ENCODE measurements around the gene SDCCAG8.

Gene SDCCAG8

DNA sequence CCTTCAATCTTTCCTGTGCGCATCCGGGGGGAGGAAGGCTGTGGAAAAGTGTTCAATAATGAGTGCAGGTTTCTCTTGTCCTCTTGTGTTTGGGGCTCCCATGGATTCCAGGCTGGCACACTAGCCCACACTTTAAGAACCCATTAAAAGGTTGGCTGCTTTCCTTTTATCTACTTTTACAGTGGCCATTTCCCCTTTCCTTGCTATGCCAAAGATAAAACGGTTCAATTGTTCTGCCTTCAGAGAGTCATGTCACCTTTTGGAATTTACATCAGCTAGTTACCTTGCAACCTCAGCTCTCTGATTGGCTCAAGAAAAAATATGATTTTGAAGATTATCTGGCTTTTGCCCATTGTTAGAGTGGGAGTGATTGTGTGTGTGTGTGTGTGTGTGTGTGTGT is 182.3 kb downstream of the SDCCAG8 start:
- Mint-ChIP-seq H3K36me3 (peaks cover 11% of the 10 kb centered on the region), H3K27me3 (no peaks in the 10 kb centered on the region), H3K27ac (no peak overlapping the region), H3K4me3 (no peak overlapping the region), H3K4me1 (ENCODE audit: low read depth) (peaks cover 1% of the 10 kb centered on the region), H3K9me3 (ENCODE audit: low read depth) (no peaks in the 10 kb centered on the region)

DNA sequence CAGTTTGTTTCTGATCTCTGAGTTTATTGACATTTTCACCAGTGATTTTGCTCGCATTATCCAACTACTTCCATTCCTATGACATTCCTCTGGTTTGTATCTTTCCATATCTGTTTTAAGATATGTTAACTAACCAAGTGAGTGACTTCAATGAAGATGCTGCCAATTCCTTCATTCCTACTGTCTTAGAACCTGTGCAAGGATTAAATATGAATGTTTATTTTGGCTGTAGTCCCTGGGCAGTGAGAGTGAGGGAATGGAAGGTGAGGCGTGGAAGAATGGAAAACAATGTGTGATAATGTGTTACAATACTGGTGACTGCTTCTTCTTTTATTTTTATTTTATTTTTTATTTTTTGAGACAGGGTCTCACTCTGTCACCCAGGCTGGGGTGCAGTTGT is 183.0 kb downstream of the SDCCAG8 start:
- Mint-ChIP-seq H3K4me1 (ENCODE audit: low read depth) (peaks cover 1% of the 10 kb centered on the region), H3K27me3 (no peaks in the 10 kb centered on the region), H3K9me3 (ENCODE audit: low read depth) (no peaks in the 10 kb centered on the region), H3K4me3 (no peak overlapping the region), H3K36me3 (peaks cover 11% of the 10 kb centered on the region), H3K27ac (no peak overlapping the region)

DNA sequence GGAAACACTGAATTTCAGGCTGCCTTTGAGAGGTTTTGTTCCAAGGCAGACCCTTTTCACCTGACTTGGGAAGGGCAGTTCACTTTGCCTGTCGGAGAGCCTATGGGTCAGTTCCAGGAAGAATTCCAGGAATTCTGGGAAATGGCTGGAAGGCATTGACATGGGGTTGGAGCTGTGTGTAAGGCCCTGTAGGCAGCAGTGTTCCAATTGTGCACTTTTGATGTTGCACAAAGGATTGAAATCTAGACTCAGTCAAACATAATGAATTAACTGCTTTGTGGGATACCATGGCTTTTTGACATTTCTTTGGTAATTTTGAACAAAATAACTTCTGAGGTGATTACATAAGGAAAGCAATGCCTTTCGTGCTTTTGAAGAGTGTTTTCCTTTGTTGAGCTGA is 184.6 kb downstream of the SDCCAG8 start:
- peaks cover 1% of the 10 kb centered on the region for H3K4me1 Mint-ChIP-seq (ENCODE audit: low read depth)
- no peak overlapping the region for H3K4me3 Mint-ChIP-seq
- peaks cover 13% of the 10 kb centered on the region for H3K36me3 Mint-ChIP-seq
- no peak overlapping the region for H3K27ac Mint-ChIP-seq
- H3K9me3 Mint-ChIP-seq (ENCODE audit: low read depth) = no peaks in the 10 kb centered on the region
- H3K27me3 Mint-ChIP-seq = no peaks in the 10 kb centered on the region

DNA sequence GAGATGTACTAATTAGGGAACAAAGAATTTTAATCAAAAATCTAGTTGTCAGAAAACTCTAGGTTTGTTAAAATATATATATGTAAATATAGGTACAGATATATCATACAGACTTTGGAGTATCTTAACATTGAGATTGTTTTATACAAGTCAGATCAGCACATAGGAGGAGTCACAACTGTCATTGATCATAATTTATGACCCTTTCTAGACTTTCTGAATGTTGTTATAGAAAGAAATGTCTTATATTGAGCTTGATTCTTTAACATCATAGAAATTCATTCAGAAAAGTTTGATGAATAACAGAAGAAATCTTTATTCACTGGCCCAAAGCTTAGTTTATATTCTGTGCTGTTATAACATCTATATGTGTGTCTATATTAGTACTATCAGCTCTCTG is 185.8 kb downstream of the SDCCAG8 start:
- Mint-ChIP-seq H3K9me3 (ENCODE audit: low read depth) (no peaks in the 10 kb centered on the region), H3K27me3 (no peaks in the 10 kb centered on the region), H3K4me1 (ENCODE audit: low read depth) (peaks cover 1% of the 10 kb centered on the region), H3K27ac (no peak overlapping the region), H3K36me3 (peaks cover 15% of the 10 kb centered on the region), H3K4me3 (no peak overlapping the region)

DNA sequence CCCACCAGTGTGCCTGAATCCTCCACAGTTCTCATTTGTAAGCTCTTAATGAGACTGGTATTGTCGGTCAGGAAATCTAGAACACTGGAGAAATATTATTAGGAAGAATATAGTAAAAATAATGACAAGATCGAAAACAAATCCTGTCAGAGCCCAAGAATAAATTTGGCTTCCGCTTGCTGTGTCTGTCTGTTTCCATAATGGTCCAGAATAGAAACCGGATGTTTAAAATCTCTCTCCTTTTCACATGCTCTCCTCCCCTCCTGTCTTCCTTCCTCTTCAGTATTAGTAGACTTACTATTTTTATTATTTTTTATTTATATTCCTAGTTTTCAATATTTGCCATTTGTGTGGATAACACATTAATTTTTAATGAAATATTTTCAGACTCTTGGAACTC is 187.7 kb downstream of the SDCCAG8 start:
- Mint-ChIP-seq H3K36me3 (peaks cover 15% of the 10 kb centered on the region), H3K9me3 (ENCODE audit: low read depth) (no peaks in the 10 kb centered on the region), H3K27me3 (no peaks in the 10 kb centered on the region), H3K4me3 (no peak overlapping the region), H3K4me1 (ENCODE audit: low read depth) (peaks cover 3% of the 10 kb centered on the region), H3K27ac (no peak overlapping the region)

DNA sequence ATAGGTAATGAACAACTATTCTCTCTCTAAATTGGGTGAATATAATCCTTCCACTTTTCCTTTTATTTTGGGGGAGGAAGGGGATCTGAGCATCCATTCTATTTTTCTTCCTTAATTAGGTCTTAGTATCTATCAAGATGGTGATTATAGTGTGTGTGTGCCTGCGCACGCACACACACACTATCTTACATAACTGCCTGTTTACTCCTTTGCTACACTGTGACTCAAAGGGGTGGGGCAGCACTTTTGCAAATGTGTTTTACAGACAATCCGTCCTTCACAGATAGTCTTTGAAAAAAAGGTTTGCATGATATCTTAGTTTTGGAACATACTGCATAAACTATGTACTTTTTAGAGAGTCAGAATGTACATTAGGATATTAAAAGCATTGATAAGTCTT is 191.5 kb downstream of the SDCCAG8 start:
- Mint-ChIP-seq H3K36me3 (peaks cover 22% of the 10 kb centered on the region), H3K27ac (no peak overlapping the region), H3K9me3 (ENCODE audit: low read depth) (no peaks in the 10 kb centered on the region), H3K4me3 (no peak overlapping the region), H3K4me1 (ENCODE audit: low read depth) (peaks cover 2% of the 10 kb centered on the region), H3K27me3 (no peaks in the 10 kb centered on the region)

DNA sequence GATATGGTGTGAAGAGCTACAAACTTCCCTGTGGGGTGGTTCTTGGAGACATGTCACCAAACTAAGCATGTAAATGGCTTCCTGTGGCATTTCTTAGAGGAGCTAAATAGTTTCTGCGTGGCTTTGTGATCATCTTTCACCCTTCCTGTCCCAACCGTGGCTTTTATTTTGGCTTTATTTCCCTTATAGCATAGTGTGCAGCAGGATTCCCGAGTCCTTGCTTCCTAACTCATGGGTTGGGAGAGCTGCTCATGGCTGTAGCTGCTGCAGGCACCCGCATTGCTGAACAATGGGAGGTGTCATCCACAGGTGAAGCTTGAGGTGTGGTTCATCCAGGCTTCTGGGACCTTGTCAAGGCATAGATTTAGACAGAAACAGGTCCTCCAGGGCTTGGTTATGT is 192.0 kb downstream of the SDCCAG8 start:
- H3K27me3 Mint-ChIP-seq = no peaks in the 10 kb centered on the region

DNA sequence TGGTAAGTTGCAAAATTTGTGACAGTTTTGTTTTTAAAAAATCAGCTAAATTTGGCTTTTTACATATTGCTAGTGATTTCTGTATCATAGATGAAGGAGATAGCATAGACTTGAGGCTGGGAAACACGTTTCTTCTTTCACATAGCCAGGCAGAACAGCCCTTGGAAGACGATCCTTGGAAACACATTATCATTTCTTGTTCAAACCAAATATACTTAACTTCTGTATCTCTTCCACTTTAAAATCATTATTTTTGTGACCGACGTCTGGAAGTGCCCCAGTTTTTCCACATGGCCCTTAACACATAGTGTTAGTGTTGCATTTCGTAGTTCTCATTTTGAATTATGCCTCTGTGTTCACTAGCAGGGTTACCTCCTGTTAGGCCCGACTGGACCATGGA is 193.5 kb downstream of the SDCCAG8 start:
- Mint-ChIP-seq H3K36me3 (peaks cover 22% of the 10 kb centered on the region), H3K27me3 (no peaks in the 10 kb centered on the region), H3K4me3 (no peak overlapping the region), H3K27ac (no peak overlapping the region), H3K9me3 (ENCODE audit: low read depth) (no peaks in the 10 kb centered on the region), H3K4me1 (ENCODE audit: low read depth) (peaks cover 2% of the 10 kb centered on the region)

More for the DNA sequence above, 192.0 kb downstream of the SDCCAG8 start:
- Mint-ChIP-seq H3K9me3 (ENCODE audit: low read depth) (no peaks in the 10 kb centered on the region), H3K36me3 (peaks cover 22% of the 10 kb centered on the region), H3K4me1 (ENCODE audit: low read depth) (peaks cover 2% of the 10 kb centered on the region), H3K27ac (no peak overlapping the region), H3K4me3 (no peak overlapping the region)

DNA sequence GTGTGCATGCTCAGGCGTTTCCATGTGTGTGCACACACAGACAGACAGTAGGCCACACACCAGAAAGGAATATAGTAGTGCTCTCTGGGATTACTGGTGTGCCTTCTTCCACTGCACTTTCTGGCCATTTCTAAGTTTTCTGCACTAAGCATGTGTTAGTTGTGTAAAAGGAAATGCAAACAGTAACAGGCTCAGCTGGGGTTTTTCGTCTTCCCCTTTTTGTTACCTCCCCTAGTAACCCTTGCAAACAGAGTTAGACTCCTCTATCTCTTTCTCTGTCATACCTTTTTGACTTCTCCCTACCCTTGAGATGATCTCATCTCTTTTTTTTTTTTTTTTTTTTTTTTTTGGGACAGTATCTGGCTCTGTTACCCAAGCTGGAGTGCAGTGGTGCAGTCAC is 196.3 kb downstream of the SDCCAG8 start:
- H3K27me3 Mint-ChIP-seq = no peaks in the 10 kb centered on the region
- H3K4me1 Mint-ChIP-seq (ENCODE audit: low read depth) = peaks cover 2% of the 10 kb centered on the region
- H3K36me3 Mint-ChIP-seq = peaks cover 19% of the 10 kb centered on the region
- no peaks in the 10 kb centered on the region for H3K9me3 Mint-ChIP-seq (ENCODE audit: low read depth)
- no peak overlapping the region for H3K27ac Mint-ChIP-seq
- H3K4me3 Mint-ChIP-seq = no peak overlapping the region

DNA sequence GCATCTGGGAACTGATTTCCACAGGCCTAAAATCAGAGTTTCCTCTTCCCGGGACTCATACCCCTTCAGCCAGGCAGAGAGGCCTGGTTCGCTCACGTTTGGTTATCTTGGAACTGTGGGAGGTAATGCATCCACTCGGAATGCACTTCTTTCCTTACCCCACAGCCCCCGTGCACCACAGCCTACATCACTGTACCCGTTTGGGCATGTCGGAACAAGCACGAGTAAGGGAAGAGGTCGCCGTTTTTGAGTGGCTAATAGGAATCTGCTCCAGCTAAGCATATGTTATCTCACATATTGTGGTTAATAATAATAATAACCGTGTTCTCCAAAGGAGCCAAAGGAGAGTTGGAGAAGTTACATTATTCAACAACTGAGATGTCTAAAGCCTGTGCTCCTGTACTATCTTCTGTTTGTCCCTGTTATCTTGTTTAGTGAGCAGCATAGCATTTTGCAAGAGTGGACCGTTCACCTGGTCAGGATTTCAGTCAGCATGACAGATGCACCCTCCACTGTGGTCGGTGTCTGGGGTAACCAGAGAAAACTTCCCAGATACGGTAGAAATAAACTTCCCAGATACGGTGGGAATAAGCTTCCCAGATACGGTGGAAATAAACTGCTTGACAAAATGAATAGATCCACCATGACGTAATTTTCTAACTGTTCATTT is 198.6 kb downstream of the SDCCAG8 start:
- no peak overlapping the region for H3K4me3 Mint-ChIP-seq
- no peak overlapping the region for H3K27ac Mint-ChIP-seq
- H3K36me3 Mint-ChIP-seq = peaks cover 15% of the 10 kb centered on the region
- H3K4me1 Mint-ChIP-seq (ENCODE audit: low read depth) = no peaks in the 10 kb centered on the region
- H3K27me3 Mint-ChIP-seq = no peaks in the 10 kb centered on the region
- no peaks in the 10 kb centered on the region for H3K9me3 Mint-ChIP-seq (ENCODE audit: low read depth)

DNA sequence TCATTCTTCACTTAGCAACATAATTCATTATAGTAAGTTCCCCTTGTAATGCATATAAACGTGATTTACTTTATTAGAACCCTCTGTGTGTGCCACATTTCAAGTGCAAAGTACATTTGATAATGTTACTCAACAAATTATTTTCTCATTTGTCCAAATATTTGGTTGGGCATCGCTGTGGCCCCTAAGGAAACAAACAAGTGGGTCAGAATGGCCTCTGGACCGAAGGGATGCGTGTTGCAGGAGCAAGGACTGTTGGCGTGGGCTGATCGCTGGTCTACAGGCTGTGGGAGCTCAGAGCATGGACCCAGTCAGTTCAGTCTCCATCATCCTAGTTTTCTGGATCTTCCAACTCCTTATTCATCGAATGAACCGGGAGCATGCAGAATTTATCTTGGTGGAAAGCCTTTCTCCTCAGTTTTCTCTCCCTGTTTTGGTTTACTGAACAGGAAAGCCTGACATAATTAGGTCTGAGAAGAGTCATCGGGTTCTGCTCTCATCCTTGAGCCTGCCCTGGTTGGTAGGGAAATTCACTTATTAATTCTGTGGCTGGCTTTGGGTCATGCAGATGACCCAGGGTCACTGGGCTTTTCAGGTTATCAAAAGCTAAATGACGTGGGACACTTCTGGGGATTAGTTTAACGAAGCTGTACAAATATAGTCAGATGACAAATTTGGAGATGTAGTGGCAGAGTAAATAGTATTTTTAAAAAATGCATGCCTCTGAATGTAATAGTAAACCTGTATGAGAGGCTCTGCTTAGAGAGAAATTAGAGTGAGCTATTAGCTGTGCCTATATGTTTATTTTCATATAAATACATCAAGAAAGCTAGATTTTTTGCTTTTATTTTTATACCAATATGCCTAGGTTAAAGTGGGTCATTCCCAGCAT is 200.2 kb downstream of the SDCCAG8 start:
- no peak overlapping the region for H3K4me3 Mint-ChIP-seq
- no peaks in the 10 kb centered on the region for H3K9me3 Mint-ChIP-seq (ENCODE audit: low read depth)
- no peaks in the 10 kb centered on the region for H3K4me1 Mint-ChIP-seq (ENCODE audit: low read depth)
- H3K27ac Mint-ChIP-seq = no peak overlapping the region
- peaks cover 9% of the 10 kb centered on the region for H3K36me3 Mint-ChIP-seq
- no peaks in the 10 kb centered on the region for H3K27me3 Mint-ChIP-seq

DNA sequence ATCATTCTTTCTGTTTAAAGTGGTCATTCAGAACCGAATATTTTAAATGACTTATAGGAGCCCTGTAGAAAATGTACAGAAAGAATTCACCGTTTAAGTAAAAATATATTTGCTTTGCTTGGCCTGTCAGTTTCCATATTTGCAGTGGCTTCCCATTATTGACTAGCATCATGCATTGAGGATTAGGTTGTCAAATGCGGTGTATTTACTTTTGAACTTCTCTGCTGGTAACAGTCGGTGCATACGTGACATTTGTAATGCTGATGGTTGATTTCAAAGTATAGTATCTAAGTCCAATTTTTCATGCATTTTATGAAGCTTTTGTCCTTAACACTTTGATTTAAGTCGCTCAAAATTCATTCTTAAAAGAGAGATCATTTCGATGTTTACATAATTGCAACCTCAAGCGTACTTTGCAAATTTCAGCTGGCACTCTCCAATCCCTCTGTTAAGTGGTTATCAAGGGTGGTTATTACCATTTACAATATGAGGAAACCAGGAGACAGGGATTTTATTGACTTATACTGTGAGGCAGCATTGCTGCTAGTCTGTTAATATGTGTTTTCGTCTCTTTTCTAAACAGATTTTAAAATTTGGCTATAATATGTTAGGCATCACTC is 201.6 kb downstream of the SDCCAG8 start:
- H3K9me3 Mint-ChIP-seq (ENCODE audit: low read depth) = no peaks in the 10 kb centered on the region
- peaks cover 7% of the 10 kb centered on the region for H3K36me3 Mint-ChIP-seq
- H3K4me1 Mint-ChIP-seq (ENCODE audit: low read depth) = no peaks in the 10 kb centered on the region
- H3K27me3 Mint-ChIP-seq = no peaks in the 10 kb centered on the region
- no peak overlapping the region for H3K4me3 Mint-ChIP-seq
- no peak overlapping the region for H3K27ac Mint-ChIP-seq

DNA sequence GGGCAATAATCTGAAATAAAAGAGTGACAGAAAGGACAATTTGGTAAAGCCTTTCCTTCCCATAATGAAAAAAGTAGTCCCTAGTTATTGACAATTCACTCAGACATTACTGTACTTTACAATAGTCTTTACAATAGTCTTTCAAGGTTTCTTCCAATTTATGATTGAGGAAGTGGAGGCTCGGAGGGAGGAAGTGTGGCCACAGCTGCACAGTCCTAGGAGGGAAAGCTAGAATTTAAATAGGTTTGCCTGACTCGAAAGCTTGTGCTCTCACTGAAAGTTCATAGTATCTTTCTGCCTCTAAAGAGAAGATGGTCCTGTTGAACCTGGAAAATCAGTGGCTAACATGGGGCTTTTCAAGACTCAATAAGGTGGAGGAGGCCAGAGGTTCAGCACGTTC is 203.2 kb downstream of the SDCCAG8 start:
- H3K27me3 Mint-ChIP-seq = no peaks in the 10 kb centered on the region
- peaks cover 7% of the 10 kb centered on the region for H3K36me3 Mint-ChIP-seq
- H3K9me3 Mint-ChIP-seq (ENCODE audit: low read depth) = no peaks in the 10 kb centered on the region
- H3K4me1 Mint-ChIP-seq (ENCODE audit: low read depth) = no peaks in the 10 kb centered on the region
- H3K27ac Mint-ChIP-seq = no peak overlapping the region
- H3K4me3 Mint-ChIP-seq = no peak overlapping the region

DNA sequence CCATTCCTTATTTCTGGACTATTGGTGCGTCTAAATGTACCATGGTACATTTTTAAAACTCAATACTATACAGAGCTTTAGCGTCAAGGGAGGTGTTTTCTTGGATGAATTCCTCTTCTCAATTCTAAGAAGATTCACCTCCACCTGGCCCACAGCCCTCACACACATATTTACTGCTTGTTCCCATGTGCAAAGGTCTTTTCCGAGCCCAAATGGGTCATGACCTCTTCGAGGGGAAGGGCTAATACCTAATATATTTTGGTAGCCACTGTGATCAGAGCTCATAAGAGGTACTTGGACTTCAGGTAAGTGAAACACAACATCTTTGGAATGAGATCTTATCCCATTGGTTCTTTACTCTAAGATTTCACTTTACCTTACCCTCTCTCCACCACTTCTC is 205.9 kb downstream of the SDCCAG8 start:
- Mint-ChIP-seq H3K27me3 (no peaks in the 10 kb centered on the region), H3K4me3 (no peak overlapping the region), H3K4me1 (ENCODE audit: low read depth) (no peaks in the 10 kb centered on the region), H3K9me3 (ENCODE audit: low read depth) (no peaks in the 10 kb centered on the region), H3K27ac (no peak overlapping the region), H3K36me3 (peaks cover 3% of the 10 kb centered on the region)

DNA sequence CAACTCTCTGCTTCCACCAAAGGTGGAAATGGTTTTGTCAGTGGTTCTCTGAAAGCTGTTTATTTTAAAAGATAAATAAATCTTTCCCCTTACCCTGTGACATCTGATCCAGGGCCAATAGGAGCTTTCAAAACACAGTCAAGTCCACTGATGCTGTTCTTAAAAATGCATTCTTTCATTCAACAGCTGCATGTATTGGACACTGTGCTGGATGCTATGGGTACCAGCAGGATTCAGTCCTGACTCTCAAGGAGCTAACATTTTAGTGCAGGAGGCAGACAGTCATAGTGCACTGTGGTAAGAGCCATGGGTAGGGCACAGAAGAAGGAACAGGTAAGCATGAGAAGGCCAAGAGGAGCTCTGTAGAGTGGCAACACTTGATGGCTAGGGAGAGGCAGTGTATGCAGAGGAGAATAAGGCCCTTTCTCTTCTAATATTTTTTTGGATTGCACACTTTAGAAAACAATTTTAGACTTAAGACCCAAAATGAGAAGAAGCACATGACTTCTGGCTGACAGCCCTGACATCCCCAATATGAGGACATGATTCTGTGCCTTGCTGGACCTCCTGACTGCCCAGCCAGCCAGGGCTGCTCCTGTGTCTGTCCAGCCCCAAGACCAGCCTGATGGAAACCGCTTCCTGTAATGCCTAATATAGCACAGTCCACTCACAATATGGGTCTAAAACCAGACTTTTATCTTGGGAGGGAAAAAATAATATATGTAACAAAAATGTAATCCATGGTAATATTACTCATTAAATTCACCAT is 207.3 kb downstream of the SDCCAG8 start:
- Mint-ChIP-seq H3K4me1 (ENCODE audit: low read depth) (no peaks in the 10 kb centered on the region), H3K36me3 (peaks cover 3% of the 10 kb centered on the region), H3K27ac (no peak overlapping the region), H3K4me3 (no peak overlapping the region), H3K9me3 (ENCODE audit: low read depth) (no peaks in the 10 kb centered on the region), H3K27me3 (no peaks in the 10 kb centered on the region)
